Measurements from ENCODE around the gene STAG3. TPM values are rescaled to one million over a fixed set of nuclear protein-coding genes. Genes with fewer than 3 reads are reported as not detected.

STAG3 gene
- total and polyA plus RNA-seq, 2 experiments from 2014 or later, result 4.6 to 4.7 TPM

DNA sequence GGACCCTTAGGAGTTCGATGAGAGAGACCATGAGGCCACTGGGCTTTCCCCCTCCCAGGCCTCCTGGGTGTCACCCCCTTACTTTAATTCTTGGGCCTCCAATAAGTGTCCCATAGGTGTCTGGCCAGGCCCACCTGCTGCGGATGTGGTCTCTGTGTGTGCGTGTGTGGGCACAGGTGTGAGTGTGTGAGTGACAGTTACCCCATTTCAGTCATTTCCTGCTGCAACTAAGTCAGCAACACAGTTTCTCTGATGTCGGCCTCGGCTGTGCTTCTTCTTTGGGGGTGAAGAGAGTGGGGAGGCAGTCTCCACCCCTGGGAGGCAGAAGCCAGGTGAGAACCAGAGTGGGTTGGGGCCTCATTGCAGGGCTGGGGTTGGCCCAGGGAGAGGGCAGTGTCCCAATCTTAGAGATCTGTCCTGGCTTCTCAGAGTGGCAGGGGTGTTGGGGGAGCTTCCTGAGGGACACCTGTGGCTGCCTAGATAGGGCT is 43.6 kb downstream of the STAG3 start:
- Histone ChIP-seq H3F3A (replicated peaks; ENCODE audit: low read depth) (no peaks in the 10 kb centered on the region), H3K36me3 (ENCODE audit: insufficient read depth) (no peaks in the 10 kb centered on the region), H3K27ac (ENCODE audit: low read depth) (no peak overlapping the region), H3K27me3 (ENCODE audit: insufficient read depth) (0 out of 2 replicates have a peak, but pooled peaks cover under 1% of the 10 kb centered on the region), H3K4me3 (no peak overlapping the region), H2AFZ (no peak overlapping the region), H3K4me2 (no peak overlapping the region), H3K79me2 (replicated peaks; ENCODE audit: insufficient read depth) (no peaks in the 10 kb centered on the region), H4K20me1 (replicated peaks; ENCODE audit: insufficient read depth) (no peaks in the 10 kb centered on the region), H3K4me1 (ENCODE audit: insufficient read depth) (no peaks in the 10 kb centered on the region), H3K9me2 (ENCODE audit: insufficient read depth) (no peaks in the 10 kb centered on the region)
- ATAC-seq, result no peak
- Mint-ChIP-seq H3K36me3 (ENCODE audit: low read depth) (peaks cover 4% of the 10 kb centered on the region; the same call in 2 of the 3 replicates), H3K9me3 (no peaks in the 10 kb centered on the region), H3K4me1 (peaks cover 4% of the 10 kb centered on the region), H3K27ac (no peak overlapping the region), H3K27me3 (ENCODE audit: insufficient read depth, low read depth, poor library complexity) (peaks cover 4% of the 10 kb centered on the region), H3K4me3 (no peak overlapping the region)
- no peak for DNase-seq (ENCODE audit: low spot score)
- TF ChIP-seq CREB1 (CRISPR knock-in tag; IDR thresholded peaks at IDR 0.05; ENCODE audit: low read depth), result no peak
- TF ChIP-seq EZH2phosphoT487 (IDR thresholded peaks at IDR 0.05; ENCODE audit: unreplicated experiment), result no peak
- TF ChIP-seq, protein P1, sequence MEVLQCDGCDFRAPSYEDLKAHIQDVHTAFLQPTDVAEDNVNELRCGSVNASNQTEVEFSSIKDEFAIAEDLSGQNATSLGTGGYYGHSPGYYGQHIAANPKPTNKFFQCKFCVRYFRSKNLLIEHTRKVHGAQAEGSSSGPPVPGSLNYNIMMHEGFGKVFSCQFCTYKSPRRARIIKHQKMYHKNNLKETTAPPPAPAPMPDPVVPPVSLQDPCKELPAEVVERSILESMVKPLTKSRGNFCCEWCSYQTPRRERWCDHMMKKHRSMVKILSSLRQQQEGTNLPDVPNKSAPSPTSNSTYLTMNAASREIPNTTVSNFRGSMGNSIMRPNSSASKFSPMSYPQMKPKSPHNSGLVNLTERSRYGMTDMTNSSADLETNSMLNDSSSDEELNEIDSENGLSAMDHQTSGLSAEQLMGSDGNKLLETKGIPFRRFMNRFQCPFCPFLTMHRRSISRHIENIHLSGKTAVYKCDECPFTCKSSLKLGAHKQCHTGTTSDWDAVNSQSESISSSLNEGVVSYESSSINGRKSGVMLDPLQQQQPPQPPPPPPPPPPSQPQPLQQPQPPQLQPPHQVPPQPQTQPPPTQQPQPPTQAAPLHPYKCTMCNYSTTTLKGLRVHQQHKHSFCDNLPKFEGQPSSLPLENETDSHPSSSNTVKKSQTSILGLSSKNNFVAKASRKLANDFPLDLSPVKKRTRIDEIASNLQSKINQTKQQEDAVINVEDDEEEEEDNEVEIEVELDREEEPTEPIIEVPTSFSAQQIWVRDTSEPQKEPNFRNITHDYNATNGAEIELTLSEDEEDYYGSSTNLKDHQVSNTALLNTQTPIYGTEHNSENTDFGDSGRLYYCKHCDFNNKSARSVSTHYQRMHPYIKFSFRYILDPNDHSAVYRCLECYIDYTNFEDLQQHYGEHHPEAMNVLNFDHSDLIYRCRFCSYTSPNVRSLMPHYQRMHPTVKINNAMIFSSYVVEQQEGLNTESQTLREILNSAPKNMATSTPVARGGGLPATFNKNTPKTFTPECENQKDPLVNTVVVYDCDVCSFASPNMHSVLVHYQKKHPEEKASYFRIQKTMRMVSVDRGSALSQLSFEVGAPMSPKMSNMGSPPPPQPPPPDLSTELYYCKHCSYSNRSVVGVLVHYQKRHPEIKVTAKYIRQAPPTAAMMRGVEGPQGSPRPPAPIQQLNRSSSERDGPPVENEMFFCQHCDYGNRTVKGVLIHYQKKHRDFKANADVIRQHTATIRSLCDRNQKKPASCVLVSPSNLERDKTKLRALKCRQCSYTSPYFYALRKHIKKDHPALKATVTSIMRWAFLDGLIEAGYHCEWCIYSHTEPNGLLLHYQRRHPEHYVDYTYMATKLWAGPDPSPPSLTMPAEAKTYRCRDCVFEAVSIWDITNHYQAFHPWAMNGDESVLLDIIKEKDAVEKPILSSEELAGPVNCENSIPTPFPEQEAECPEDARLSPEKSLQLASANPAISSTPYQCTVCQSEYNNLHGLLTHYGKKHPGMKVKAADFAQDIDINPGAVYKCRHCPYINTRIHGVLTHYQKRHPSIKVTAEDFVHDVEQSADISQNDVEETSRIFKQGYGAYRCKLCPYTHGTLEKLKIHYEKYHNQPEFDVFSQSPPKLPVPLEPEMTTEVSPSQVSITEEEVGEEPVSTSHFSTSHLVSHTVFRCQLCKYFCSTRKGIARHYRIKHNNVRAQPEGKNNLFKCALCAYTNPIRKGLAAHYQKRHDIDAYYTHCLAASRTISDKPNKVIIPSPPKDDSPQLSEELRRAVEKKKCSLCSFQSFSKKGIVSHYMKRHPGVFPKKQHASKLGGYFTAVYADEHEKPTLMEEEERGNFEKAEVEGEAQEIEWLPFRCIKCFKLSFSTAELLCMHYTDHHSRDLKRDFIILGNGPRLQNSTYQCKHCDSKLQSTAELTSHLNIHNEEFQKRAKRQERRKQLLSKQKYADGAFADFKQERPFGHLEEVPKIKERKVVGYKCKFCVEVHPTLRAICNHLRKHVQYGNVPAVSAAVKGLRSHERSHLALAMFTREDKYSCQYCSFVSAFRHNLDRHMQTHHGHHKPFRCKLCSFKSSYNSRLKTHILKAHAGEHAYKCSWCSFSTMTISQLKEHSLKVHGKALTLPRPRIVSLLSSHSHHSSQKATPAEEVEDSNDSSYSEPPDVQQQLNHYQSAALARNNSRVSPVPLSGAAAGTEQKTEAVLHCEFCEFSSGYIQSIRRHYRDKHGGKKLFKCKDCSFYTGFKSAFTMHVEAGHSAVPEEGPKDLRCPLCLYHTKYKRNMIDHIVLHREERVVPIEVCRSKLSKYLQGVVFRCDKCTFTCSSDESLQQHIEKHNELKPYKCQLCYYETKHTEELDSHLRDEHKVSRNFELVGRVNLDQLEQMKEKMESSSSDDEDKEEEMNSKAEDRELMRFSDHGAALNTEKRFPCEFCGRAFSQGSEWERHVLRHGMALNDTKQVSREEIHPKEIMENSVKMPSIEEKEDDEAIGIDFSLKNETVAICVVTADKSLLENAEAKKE (CRISPR knock-in tag; IDR thresholded peaks at IDR 0.05), result no peak
- TF ChIP-seq JUNB (IDR thresholded peaks at IDR 0.05; ENCODE audit: unreplicated experiment), result no peak
- TF ChIP-seq, protein P2, sequence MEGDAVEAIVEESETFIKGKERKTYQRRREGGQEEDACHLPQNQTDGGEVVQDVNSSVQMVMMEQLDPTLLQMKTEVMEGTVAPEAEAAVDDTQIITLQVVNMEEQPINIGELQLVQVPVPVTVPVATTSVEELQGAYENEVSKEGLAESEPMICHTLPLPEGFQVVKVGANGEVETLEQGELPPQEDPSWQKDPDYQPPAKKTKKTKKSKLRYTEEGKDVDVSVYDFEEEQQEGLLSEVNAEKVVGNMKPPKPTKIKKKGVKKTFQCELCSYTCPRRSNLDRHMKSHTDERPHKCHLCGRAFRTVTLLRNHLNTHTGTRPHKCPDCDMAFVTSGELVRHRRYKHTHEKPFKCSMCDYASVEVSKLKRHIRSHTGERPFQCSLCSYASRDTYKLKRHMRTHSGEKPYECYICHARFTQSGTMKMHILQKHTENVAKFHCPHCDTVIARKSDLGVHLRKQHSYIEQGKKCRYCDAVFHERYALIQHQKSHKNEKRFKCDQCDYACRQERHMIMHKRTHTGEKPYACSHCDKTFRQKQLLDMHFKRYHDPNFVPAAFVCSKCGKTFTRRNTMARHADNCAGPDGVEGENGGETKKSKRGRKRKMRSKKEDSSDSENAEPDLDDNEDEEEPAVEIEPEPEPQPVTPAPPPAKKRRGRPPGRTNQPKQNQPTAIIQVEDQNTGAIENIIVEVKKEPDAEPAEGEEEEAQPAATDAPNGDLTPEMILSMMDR (conservative IDR thresholded peaks at IDR 0.05; ENCODE audit: low read depth in 2 of 2), result no peak
- TF ChIP-seq, protein P3, sequence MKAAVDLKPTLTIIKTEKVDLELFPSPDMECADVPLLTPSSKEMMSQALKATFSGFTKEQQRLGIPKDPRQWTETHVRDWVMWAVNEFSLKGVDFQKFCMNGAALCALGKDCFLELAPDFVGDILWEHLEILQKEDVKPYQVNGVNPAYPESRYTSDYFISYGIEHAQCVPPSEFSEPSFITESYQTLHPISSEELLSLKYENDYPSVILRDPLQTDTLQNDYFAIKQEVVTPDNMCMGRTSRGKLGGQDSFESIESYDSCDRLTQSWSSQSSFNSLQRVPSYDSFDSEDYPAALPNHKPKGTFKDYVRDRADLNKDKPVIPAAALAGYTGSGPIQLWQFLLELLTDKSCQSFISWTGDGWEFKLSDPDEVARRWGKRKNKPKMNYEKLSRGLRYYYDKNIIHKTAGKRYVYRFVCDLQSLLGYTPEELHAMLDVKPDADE (IDR thresholded peaks at IDR 0.05), result no peak
- no peak for TF ChIP-seq POLR2AphosphoS5 (IDR thresholded peaks at IDR 0.05; ENCODE audit: low read depth)
- TF ChIP-seq, protein P4, sequence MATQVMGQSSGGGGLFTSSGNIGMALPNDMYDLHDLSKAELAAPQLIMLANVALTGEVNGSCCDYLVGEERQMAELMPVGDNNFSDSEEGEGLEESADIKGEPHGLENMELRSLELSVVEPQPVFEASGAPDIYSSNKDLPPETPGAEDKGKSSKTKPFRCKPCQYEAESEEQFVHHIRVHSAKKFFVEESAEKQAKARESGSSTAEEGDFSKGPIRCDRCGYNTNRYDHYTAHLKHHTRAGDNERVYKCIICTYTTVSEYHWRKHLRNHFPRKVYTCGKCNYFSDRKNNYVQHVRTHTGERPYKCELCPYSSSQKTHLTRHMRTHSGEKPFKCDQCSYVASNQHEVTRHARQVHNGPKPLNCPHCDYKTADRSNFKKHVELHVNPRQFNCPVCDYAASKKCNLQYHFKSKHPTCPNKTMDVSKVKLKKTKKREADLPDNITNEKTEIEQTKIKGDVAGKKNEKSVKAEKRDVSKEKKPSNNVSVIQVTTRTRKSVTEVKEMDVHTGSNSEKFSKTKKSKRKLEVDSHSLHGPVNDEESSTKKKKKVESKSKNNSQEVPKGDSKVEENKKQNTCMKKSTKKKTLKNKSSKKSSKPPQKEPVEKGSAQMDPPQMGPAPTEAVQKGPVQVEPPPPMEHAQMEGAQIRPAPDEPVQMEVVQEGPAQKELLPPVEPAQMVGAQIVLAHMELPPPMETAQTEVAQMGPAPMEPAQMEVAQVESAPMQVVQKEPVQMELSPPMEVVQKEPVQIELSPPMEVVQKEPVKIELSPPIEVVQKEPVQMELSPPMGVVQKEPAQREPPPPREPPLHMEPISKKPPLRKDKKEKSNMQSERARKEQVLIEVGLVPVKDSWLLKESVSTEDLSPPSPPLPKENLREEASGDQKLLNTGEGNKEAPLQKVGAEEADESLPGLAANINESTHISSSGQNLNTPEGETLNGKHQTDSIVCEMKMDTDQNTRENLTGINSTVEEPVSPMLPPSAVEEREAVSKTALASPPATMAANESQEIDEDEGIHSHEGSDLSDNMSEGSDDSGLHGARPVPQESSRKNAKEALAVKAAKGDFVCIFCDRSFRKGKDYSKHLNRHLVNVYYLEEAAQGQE (IDR thresholded peaks at IDR 0.05; ENCODE audit: unreplicated experiment), result no peak
- TF ChIP-seq EZH2 (IDR thresholded peaks at IDR 0.05; ENCODE audit: low read depth, unreplicated experiment), result no peak
- TF ChIP-seq ZNF114 (CRISPR knock-in tag; IDR thresholded peaks at IDR 0.05), result no peak
- no peak for TF ChIP-seq STAT1 (IDR thresholded peaks at IDR 0.05; ENCODE audit: unreplicated experiment)
- TF ChIP-seq ZNF331 (CRISPR knock-in tag; IDR thresholded peaks at IDR 0.05; ENCODE audit: low read depth), result no peak
- no peak for TF ChIP-seq NANOG (IDR thresholded peaks at IDR 0.05; ENCODE audit: borderline replicate concordance)

All from GM23338 (cell line).